NCI-H345 treated with DMSO at 0.1 percent for 48 hours (cell line): ENCODE measurements around the gene TRAK1.

ENCODE experiments used
- DNase-seq: peaks from one replicate; lab custom pipeline; 2025; ENCODE audit not compliant: unreplicated experiment; lab: John Stamatoyannopoulos, UW

TRAK1 gene

DNA sequence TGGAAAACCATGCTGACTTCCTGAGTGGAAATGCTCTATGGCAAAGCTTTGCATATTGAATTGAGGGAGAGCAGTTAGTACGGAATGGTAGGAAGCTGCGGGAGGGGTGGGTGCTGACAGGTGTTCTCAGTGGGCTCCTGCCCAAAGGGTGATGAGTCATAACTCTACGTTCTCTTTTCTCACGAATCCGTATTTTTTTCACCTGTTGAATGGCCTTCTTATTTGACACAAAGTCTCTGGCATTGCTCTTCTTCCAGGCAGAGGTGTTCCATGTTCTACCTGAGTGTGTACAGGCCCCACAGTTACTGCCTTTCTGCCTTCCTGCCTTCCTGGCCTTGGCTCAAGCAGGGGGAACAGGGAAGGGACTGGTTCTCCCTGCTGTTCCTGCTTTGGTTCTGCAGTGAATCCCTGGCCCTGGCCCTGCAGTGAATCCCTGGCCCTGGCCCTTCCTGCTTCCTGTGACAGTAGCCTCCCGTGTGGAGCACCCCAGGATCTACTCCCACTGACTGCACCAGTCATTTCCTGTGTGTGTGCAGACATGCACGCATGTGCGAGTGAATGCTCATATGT is 31.9 kb downstream of the TRAK1 start:
- DNase-seq = no peak

DNA sequence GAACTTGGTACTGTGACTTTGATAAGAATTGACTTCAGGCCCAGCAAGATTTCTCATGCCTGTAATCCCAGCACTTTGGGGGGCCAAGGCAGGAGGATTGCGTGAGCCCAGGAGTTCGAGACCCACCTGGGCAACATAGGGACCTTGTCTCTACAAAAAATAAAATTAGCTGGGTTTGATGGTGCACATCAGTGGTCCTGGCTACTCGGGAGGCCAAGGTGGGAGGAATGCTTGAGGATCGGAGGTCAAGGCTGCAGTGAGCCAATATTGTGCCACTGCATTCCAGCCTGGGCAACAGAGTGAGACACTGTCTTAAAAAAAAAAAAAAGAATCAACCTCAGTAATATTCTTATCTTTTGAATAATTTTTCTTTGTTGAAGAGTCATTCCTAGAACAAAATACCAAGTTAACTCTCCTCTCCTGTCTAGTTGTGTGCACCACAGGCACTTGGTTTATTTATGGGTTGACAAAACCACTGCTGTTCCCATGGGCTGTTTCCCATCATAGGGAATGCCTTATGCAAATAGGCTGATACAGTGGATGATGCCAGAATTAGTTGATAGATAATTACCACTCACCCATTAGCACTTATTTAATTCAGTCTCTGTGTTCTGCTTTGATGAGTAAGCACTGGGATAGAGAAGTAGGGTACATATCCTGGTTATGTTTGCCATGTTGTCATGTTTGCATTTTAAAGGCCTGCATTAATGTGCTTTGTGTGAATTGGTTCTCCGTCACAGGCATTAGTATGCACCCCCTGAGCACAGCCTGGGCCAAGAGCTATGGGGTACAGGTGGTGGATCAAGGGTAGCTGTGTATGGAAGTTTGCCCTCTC is 32.9 kb downstream of the TRAK1 start:
- DNase-seq = no peak

DNA sequence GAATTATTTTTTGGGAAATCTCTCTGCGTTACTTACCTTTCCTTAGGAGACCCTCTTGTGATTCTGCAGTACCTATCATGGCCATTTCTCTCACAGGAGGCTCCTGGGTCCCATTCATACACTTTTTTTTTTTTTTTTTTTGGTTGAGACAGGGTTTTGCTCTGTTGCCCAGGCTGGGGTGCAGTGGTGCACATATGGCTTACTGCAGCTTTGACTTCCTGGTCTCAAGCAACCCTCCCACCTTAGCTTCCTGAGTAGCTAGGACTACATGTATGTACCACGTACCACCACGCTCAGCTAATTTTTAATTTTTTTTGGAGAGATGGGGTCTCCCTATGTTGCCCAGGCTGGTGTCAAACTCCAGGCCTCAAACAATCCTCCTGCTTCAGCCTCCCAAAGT is 36.1 kb downstream of the TRAK1 start:
- DNase-seq = no peak

DNA sequence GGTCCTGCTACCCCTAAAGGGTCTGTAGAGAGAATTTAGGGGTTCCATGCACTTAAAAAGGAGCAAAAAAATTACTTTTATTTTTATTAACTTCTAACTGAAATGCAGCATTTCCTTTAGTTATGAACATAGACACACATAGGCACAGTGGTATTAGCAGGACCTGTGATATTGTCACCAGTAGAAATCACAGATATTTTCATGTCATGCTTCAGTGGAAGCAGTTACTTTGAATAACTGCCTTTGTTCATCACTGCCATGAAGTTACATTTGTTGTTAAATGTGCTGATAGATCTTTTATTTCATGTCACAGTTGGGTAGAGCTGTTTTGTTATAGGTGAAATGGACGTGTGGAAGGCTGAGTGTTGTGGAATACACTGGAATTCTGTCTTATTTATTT is 37.4 kb downstream of the TRAK1 start:
- no peak for DNase-seq

DNA sequence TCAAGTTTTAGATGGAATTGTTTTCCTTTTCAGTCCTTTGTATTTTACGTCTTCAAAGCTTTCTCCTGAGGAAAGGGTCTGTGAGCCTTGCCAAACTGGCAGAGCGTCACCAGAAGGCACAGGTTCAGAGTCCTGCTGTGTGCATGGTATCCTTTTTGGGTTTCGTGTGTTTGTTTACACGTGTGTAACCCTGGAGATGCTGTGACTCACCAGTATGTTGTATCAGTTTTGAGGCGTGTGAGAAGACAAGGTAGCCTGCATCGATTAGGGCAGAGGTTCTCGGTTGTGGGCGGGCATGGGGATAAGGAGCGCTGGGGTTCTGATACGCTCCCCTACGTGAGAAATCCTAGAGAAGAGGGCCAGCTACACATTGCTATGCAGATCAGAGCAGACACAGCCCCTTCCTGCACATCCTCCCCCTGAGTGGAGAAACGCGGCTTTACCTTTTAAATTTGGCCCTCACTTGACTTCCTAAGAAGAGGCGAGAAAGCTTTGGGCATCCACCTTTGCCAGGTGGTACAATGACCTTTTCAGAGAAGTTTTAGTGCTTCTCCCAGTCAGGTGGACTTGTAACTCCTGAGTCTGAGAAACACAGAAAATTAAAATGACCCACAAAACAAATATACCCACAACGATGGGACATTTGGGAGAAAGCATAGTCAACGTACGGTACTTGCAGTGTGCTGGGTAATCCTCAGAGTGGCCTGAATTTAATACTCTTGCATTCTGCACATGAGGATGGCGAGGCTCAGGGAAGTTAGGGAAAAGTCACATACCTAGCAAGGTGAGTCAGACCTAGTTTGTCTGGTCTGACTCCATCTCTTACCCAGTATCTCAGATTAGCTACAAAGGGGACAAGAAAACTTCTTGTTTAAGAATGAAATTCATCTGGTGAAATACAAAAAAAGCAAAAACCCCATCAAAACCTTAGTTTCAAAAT is 38.1 kb downstream of the TRAK1 start:
- DNase-seq = no peak

- no peak for DNase-seq
Observed at GRCh38 chr3:42130007-42130328, 38.8 kb downstream of the TRAK1 start.

- no peak for DNase-seq
Observed at GRCh38 chr3:42130329-42131070, 39.3 kb downstream of the TRAK1 start.

DNA sequence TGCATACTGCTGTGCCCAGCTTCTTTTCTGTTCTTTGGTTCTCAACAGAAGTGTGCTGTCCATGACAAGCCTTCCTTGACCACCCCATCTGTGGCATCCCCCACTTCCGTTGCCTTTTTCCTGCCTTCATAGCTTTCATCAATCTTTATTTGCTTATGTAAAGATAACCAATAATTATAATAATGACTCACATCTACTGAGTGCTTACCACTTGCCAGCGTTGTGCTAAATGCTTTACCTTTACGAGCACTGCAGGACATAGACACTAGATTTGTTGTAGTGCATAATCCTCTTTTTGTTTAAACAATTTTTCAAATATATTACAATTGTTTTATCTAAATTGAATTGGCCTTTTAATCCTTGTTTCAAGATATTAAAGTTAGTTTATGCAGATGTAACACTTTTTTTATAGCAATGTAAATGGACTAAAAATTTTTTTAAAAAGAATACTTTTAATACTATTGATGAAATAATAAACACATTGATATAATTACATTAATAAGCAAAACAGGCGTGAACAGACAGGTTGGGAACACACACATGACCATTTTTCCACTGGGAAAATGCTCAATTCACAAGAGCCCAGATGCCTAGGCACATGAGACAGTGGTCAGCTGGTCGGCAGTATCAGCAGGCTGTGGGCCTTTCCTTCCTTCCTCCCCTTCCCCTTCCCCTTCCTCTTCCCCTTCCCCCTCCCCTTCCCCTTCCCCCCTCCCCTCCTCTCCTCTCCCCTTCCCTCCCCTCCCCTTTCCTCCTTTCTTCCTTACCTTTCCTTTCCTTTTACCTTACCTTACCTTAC is 42.5 kb downstream of the TRAK1 start:
- DNase-seq = no peak

DNA sequence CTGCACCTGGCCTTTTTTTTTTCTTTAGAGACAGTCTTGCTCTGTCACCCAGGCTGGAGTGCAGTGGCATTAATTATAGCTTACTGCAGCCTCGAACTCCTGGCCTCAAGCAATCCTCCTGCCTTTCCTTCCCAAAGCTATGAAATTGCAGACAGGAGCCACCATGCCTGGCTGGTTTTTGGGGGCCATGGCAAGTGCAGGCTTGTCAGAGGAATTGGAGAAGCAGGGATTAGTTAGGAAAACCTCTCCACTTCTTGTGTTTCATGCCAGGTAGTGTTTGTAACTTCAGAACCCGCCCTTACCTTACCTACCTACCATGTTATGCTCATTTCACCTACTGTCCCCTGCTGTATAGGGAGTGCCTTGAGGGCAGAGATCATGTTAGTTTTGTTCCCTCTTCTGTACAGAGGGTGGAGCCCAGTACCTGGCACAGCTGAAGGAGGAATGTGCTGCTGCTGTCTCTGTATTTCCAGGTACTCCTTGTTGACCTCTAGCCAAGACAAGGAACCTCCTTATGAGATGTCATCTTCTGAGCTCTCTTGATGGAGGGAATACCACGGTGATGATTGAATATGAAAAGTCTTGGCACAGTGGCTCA is 43.8 kb downstream of the TRAK1 start:
- DNase-seq = no peak

DNA sequence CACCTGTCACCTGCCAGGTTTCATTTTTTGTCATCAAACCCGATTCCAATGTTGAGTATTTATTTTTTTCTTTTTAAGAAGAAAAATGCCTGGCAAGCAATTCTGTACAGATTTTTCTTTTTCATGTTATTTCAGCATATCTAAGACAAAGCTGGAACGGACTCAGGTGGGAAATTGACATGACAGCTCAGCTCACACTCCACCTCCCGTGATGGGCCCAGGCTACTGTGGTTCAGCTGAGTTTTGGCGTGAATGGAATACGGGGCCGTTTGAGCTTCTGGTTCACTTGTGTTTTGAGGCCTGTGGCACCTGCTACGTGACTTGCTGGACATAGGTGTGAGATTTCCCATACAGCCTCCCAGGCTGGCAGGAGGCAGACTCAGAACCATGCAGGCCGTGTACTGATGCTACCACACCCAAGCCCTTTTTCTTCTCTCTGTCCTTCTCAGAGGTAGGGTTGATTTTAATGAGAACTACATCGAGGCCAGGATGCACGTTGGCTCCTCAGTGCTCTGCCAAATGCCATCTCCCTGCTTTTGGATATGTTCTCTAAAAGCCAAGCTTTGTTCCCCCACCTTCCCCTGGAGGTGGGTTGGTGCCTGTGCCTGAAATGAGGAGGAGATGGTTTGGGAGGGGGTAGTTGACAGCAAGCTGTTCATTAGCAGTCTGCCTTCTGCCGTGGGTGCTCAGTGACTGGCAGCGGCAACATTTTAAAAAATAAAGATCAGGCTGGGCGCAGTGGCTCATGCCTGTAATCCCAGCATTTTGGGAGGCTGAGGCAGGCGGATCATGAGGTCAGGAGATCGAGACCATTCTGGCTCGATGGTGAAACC is 48.7 kb downstream of the TRAK1 start:
- DNase-seq = no peak

GRCh38 chr3:42140665-42141203 is 49.6 kb downstream of the TRAK1 start:
- DNase-seq = no peak

- no peak for DNase-seq
Observed at GRCh38 chr3:42143440-42143839, 52.3 kb downstream of the TRAK1 start.

DNA sequence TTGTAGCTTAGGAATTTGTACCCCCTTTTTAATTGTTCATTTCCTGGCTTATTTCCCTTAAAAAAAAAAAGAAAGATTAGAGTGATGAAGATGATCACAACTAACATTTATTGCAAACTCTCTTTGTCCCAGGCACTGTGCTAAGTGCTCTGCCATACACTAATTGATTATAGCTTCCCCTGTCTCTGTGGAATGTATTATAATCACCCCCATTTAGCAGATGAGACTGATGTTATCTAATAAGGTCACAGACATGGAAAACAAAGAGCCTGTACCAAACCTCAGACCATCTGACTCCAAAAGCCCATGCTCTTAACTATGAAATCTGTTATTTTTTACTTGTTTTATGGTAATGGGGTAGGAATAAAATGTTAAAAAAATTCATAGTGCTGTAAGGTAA is 53.1 kb downstream of the TRAK1 start:
- no peak for DNase-seq

DNA sequence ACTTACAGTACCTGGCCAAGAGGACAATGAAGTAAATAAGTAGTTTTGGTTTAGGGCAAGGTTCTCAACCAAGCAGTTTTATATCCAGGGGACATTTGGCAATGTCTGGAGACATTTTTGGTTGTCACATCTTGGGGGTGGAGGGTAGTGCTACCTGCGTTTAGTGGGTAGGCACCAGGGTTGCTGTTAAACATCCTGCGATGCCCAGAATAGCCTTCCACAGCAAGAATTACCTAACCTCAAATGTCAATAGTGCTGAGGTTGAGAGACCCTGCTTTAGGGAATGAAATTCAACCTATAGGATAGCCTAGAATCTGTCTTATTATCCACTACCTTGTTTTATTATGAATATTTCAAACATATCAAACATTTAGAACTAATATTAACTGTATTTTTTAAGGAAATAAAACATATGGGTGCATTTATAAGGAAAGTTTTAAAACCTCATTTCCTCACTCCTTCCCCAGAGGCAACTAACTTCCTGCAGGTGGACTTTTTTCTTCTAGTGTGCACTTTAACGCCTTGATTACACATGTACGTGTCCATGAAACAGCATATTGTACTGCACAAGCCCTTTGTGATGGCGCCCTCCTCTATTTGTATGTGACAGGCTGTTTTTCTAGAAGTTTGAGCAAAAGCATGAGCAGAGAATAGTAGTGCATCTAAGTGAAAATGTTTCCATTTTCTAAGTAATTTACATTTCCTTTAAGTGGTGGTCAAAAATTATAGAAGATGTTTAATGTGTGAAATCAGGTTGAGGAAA is 57.1 kb downstream of the TRAK1 start:
- no peak for DNase-seq

DNA sequence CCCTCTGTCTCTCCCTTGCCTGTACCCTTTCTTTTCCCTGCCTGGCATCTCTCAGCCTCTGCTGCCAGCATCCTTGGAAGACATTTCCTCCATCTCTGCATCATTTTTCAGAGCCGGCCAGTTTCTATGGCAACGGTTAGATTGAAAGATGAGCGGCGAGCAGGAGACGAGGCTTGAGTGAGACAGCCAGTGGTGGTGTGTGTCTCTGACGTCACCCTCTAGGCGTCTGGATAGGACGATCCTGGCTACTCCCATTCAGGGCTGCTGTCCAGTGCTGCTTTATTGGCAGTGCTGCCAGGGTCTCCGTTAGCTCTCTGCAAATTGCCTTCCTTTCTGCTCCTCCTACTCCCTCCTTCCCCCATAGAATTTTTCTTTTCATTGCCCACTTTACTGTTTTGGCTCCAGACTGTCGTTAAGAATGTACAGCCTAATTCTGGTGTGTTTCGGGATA is 57.9 kb downstream of the TRAK1 start:
- DNase-seq = no peak

DNA sequence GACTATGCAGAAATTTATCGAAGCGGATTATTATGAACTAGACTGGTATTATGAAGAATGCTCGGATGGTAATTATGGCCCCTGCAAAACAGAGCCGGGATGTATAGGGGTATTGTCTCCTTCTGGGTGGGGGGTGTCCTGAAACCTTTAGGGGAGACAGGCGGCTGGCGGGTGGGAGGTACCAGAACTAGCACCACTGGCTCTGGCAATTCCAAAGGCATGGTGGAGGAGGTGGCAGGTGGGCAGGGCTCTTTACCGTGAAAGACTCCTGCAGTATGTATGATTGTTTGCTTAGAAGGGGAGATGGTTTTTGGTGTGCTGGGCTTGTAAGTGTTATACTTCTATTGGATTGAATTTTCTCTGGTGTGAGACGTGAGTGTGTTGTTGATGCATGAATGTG is 58.4 kb downstream of the TRAK1 start:
- no peak for DNase-seq

DNA sequence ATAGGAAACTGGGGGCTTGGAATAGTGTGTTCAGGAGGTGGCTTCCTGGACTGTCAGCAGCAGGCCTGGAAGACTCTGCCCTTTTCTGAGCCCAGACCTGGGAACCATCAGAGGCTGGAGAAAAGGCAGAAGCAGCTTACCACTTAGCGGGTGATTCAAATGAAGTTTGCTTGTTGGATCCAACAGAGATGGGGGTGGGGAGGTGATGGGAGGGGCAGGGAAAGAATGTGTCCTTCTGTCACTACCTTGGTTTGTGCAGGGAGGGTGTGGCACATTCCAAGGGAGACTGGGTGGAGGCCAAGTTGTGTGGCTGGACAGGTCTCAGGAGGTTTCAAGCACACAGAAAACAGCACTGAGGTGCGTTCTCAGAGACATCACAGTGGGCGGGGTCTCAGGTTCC is 58.8 kb downstream of the TRAK1 start:
- no peak for DNase-seq

- no peak for DNase-seq
Observed at GRCh38 chr3:42151596-42152168, 60.5 kb downstream of the TRAK1 start.
